Daoy (cell line): Measurements from ENCODE around the gene SACS. TPM values are rescaled to one million over a fixed set of nuclear protein-coding genes. Genes with fewer than 3 reads are reported as not detected.
"Not testable (repeated sequence)": the region's sequence is repeated elsewhere in the genome, so short reads cannot be mapped to it uniquely, and the experiment has no call there.

ENCODE experiments used
- DNase-seq: peaks from one replicate; pipeline ENCODE4 v3.0.0-alpha.2; 2015; ENCODE audit warnings: low read depth
- total RNA-seq: library from RNA; depleted of rRNA; stranded (reverse); fragments of >200 nt; shearing (Covaris generic); gene quantifications from 2 replicates; pipeline ENCODE4 v1.2.3, GENCODE V29; 2014; rRNA removed

Gene SACS
- total RNA-seq, 1 experiment from 2014 or later, result 52.7 TPM

DNA sequence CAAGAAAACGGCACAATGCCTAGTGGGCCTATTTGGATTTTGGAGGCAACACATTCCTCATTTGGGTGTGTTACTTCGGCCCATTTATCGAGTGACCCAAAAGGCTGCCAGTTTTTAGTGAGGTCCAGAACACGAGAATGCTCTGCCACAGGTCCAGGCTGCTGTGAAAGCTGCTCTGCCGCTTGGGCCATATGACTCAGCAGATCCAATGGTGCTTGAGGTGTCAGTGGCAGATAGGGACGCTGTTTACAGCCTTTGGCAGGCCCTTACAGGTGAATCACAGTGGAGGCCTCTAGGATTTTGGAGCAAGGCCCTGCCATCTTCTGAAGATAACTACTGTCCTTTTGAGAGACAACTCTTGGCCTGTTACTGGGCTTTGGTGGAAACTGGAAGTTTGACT is 118.7 kb downstream of the SACS start:
- not testable (repeated sequence) for DNase-seq

DNA sequence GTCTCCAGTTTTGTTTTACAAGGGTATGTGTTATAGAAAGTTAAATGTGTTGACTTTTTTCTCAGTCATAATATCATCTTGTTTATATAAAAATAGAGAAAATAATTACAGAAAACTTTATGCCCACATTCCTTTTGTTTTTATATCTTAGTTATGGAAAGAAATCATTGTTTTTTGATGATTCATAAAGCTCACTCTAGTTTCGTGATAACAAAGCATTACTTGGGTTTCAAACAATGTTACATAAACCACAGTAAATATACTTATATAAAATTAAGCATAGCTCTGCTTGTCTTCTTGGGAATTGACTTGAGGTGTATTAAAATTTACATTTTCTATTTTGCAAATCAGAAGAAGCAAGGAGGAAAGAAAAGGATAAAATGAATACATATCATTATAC is 140.9 kb downstream of the SACS start:
- DNase-seq, result no peak

DNA sequence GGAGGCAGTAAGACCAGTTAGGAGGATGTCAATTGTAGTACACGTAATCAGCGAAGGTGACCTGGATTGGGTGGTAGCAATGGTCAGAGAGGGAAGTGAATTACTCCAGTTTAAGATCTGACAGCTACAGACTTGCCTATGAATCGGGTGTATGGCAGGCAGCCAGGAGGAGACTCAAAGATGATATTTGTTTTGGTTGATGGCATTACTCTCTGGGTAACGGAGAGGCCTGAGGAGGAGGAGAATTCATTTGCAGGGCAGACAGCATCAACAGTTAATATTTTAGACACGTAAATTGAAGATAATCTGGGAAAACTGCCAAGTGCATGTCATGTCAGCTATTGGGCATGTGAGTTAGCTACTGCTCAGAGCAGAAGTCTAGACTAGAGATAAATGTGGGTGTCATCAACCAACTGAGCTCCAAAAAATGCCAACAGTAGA is 143.6 kb downstream of the SACS start:
- DNase-seq, result peak; percentile 2

DNA sequence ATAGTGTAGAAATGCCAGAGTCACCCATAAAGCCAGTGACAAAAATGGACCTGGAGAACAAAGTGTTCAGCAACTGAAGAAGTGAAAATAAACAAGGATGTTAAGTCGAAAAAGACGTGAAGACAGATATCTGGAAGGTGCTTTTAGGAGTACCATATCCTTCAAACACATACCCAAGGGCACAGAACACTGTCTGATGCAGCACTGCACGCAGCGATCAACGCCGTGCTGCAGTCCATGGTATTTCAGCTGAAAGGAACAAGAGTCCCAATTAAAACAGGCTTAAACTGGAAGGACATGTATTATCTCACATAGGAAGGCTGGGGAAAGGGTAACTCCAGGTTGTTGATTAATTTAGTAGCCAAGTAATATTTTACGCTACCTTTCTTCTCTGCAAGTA is 144.5 kb downstream of the SACS start:
- no peak for DNase-seq

DNA sequence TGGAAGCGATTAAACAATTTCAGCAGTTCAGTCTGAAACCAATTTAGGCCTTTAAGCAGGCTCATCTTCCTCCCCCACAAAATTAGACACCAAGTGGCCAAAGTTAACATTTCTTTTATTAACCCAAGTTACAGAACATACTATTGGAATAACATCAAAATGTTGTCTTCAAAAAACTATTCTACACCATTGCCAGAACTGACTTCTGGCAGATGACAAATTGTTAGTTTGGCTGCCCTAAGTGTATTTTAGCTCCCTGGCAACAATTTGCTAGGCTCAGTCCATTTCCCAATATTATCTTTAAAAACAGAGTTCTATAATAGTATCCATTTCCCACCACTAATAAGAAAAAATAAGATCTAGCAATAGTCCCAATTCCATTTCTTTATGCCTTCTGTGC is 144.9 kb downstream of the SACS start:
- no peak for DNase-seq

DNA sequence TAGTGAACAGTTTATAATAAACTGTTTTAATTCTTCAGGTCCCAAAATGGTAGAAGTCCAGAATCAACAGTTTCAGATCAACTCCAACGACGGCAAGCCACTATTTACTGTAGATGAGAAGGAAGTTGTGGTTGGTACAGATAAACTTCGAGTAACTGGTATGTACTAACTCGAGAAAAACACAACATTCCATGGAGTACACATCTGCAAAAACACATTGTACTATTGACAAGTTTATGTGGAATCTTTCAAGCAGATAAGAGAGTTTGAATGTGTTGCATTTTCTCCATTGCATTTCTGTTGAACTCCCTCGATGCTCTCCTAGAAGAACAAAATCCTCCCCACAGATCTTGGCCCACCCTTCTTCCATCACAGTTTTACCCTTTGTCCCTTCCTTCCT is 154.2 kb downstream of the SACS start:
- DNase-seq, result no peak

Other genes starting within 250 kb of the SACS start
- 4.1 and 4.2 TPM in 2 replicates for gene TNFRSF19, start 136.7 kb upstream of the SACS start, total RNA-seq